ENCODE results near the gene MFSD11. TPM values are rescaled to one million over a fixed set of nuclear protein-coding genes. Genes with fewer than 3 reads are reported as not detected.

The MFSD11 gene
- total RNA-seq, 1 experiment from 2014 or later, result 42.3 TPM

- ATAC-seq, result no peak
- no peak for DNase-seq (ENCODE audit: low read depth, low spot score)
- in situ Hi-C loops (cut with HindIII; ENCODE audit: low pct_unique_long_range_greater_than_20kb, low sequenced_read_pairs), result no loop called here
- intact Hi-C loops (cut with micrococcal nuclease; ENCODE audit: unreplicated experiment), result no loop called here
- no TSS peak for BruUV-seq (replicated peaks)
- CTCF ChIA-PET, result no interaction called here
- Histone ChIP-seq H3K4me3 (ENCODE audit: low read depth in 2 of 2, low read length in 2 of 2) (peak overlapping the region; percentile 96 to 97), H3K36me3 (ENCODE audit: control insufficient read depth, insufficient read depth, low read length) (peaks cover 42% of the 10 kb centered on the region), H3K9me3 (ENCODE audit: control insufficient read depth, insufficient read depth, low read depth, low read length) (no peaks in the 10 kb centered on the region), H3K27me3 (ENCODE audit: control insufficient read depth, insufficient read depth, low read length) (no peaks in the 10 kb centered on the region), H3K4me1 (ENCODE audit: control insufficient read depth, insufficient read depth, low read length) (peaks cover 32% of the 10 kb centered on the region), H3K27ac (ENCODE audit: low read length) (peak overlapping the region; percentile 98)
- POLR2A ChIA-PET, result interaction anchor here (0.5 to 0.8 kb wide), 2 partner anchors 265 to 1314 kb away, joined by 9 to 18 read pairs; no protein-coding TSS in a partner anchor
- TF ChIP-seq POLR2AphosphoS5 (IDR thresholded peaks at IDR 0.05; ENCODE audit: low read depth, low read length) (peak; percentile 52; the same call in 1 of the 2 replicates), TCF7L2 (IDR thresholded peaks at IDR 0.05; ENCODE audit: low read depth, low read length) (no peak)
Observed at GRCh38 chr17:76734080-76734840, 3.7 kb upstream of the MFSD11 start.

GRCh38 chr17:76735006-76735405 is 2.9 kb upstream of the MFSD11 start:
- Histone ChIP-seq H3K36me3 (ENCODE audit: control insufficient read depth, insufficient read depth, low read length) (peaks cover 42% of the 10 kb centered on the region), H3K4me3 (ENCODE audit: low read depth in 2 of 2, low read length in 2 of 2) (peak overlapping the region; percentile 96 to 97), H3K9me3 (ENCODE audit: control insufficient read depth, insufficient read depth, low read depth, low read length) (no peaks in the 10 kb centered on the region), H3K27ac (ENCODE audit: low read length) (peak overlapping the region; percentile 98), H3K27me3 (ENCODE audit: control insufficient read depth, insufficient read depth, low read length) (no peaks in the 10 kb centered on the region), H3K4me1 (ENCODE audit: control insufficient read depth, insufficient read depth, low read length) (peaks cover 33% of the 10 kb centered on the region)
- intact Hi-C loops (cut with micrococcal nuclease; ENCODE audit: unreplicated experiment), result no loop called here
- ChIA-PET CTCF (no interaction called here), POLR2A (interaction anchor here (0.5 to 0.8 kb wide), 4 partner anchors 18 to 1315 kb away, joined by 3 to 18 read pairs (median 6); no protein-coding TSS in a partner anchor)
- in situ Hi-C loops (cut with HindIII; ENCODE audit: low pct_unique_long_range_greater_than_20kb, low sequenced_read_pairs), result no loop called here
- DNase-seq (ENCODE audit: low read depth, low spot score) (no peak), ATAC-seq (no peak)
- no TSS peak for BruUV-seq (replicated peaks)
- TF ChIP-seq CTCF (IDR thresholded peaks at IDR 0.05) (no peak), POLR2AphosphoS5 (IDR thresholded peaks at IDR 0.05; ENCODE audit: low read depth, low read length) (no peak), SIN3A (IDR thresholded peaks at IDR 0.05; ENCODE audit: borderline replicate concordance, insufficient read depth, low read depth, low read length) (no peak), TCF7L2 (IDR thresholded peaks at IDR 0.05; ENCODE audit: low read depth, low read length) (no peak), REST (IDR thresholded peaks at IDR 0.05; ENCODE audit: insufficient read depth in 1 of 2, low read depth in 2 of 2, low read length in 1 of 2) (no peak)

All from Panc1 (cell line).